Neural cell (in vitro differentiated cells): Measurements from ENCODE around the gene RASAL2.

Source experiments
- EZH2 ChIP-seq: fragments of 200-600, 300-800 bp; shearing (Covaris generic), sonication (generic); IDR thresholded peaks from 2 replicates; pipeline ENCODE4 v1.6.1; 2014; ENCODE audit warnings: antibody characterized with exemption, low read length, borderline replicate concordance, mild to moderate bottlenecking; ENCODE audit not compliant: insufficient read depth, poor library complexity, severe bottlenecking
- TF ChIP-seq, protein P1 (sequence below): fragments of 450-650 bp; IDR thresholded peaks from 2 replicates; pipeline ENCODE4 v1.5.1; 2014; ENCODE audit warnings: antibody characterized with exemption, mild to moderate bottlenecking, moderate library complexity; ENCODE audit not compliant: poor library complexity, severe bottlenecking

DNA sequence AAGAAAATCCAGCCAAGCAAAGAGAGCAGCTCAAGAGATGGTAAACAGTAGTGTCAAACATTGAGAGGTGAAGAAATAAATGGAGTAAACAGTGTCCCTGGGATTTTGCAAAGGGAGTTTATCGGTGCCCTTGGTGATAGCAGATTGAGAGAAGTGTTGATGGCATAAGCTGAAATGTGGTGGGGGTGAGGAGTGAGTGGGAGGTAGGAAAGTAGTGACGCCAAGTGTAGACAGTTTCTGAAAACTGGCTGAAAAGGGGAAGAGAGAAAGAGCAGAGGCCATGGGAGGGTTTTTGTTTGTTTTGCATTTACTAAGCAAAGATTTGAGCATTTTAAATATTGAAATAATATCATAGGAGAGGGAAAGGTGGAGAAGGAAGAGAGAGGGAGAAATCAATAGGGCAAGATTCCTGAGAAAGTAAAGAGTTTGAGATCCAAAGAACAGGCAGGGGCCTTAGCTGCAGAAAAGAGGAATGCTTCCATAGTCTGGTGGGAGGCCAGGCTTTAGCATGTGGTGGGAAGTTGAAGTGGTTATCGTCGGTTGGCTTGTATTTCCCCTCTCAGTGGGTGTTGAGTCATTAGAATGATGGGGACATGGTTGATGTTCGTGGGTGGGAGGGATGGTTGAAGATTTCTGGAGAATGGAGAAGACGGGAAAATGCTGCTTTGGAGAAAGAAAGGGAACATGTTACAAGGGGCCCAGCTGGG is 26.8 kb upstream of the RASAL2 start:
- TF ChIP-seq, protein P1, sequence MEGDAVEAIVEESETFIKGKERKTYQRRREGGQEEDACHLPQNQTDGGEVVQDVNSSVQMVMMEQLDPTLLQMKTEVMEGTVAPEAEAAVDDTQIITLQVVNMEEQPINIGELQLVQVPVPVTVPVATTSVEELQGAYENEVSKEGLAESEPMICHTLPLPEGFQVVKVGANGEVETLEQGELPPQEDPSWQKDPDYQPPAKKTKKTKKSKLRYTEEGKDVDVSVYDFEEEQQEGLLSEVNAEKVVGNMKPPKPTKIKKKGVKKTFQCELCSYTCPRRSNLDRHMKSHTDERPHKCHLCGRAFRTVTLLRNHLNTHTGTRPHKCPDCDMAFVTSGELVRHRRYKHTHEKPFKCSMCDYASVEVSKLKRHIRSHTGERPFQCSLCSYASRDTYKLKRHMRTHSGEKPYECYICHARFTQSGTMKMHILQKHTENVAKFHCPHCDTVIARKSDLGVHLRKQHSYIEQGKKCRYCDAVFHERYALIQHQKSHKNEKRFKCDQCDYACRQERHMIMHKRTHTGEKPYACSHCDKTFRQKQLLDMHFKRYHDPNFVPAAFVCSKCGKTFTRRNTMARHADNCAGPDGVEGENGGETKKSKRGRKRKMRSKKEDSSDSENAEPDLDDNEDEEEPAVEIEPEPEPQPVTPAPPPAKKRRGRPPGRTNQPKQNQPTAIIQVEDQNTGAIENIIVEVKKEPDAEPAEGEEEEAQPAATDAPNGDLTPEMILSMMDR: no peak
- no peak for TF ChIP-seq EZH2
